Measurements from ENCODE around the gene PBX4. TPM values are rescaled to one million over a fixed set of nuclear protein-coding genes. Genes with fewer than 3 reads are reported as not detected.

PBX4 gene
- total and polyA plus RNA-seq, 2 experiments from 2014 or later: 0.32 to 0.63 TPM

GRCh38 chr19:19534556-19535265 is 83.8 kb downstream of the PBX4 start:
- Histone ChIP-seq H3K4me2 (ENCODE audit: unreplicated experiment) (no peak overlapping the region), H2AFZ (no peak overlapping the region), H3K4me3 (no peak overlapping the region), H3K79me2 (ENCODE audit: insufficient read depth) (no peaks in the 10 kb centered on the region), H3K9me2 (ENCODE audit: insufficient read depth) (no peaks in the 10 kb centered on the region), H3F3A (ENCODE audit: insufficient read depth) (peaks cover 12% of the 10 kb centered on the region), H3K36me3 (ENCODE audit: low read depth) (no peaks in the 10 kb centered on the region), H4K20me1 (ENCODE audit: insufficient read depth) (no peaks in the 10 kb centered on the region), H3K4me1 (ENCODE audit: insufficient read depth) (peaks cover 3% of the 10 kb centered on the region; the same call in 1 of the 2 replicates), H3K27ac (no peak overlapping the region), H3K9me3 (ENCODE audit: low read depth) (no peaks in the 10 kb centered on the region), H3K27me3 (replicated peaks; ENCODE audit: insufficient read depth) (no peaks in the 10 kb centered on the region), H3K9ac (no peak overlapping the region)
- TF ChIP-seq EZH2 (IDR thresholded peaks at IDR 0.05; ENCODE audit: insufficient read depth, poor library complexity, severe bottlenecking): no peak
- no peak for TF ChIP-seq EZH2phosphoT487 (IDR thresholded peaks at IDR 0.05; ENCODE audit: insufficient read depth, low read depth)
- 76 to 77% methylated on average over 18 to 27 of the region's 27 CpGs for WGBS, 2 experiments (ENCODE audit: low coverage in 1 of 2, low lambda C conversion rate in 2 of 2, missing lambda C conversion rate in 2 of 2)
- in situ Hi-C loops (cut with MboI): loop anchor here (5.0 to 25.0 kb wide), 3 partner anchors 108 to 703 kb away; partner anchors contain the start of gene GMIP
- no peak for DNase-seq

- Histone ChIP-seq H3K9me3 (ENCODE audit: low read depth) (no peaks in the 10 kb centered on the region), H3K4me3 (no peak overlapping the region), H3K27me3 (replicated peaks; ENCODE audit: insufficient read depth) (no peaks in the 10 kb centered on the region), H3K36me3 (ENCODE audit: low read depth) (no peaks in the 10 kb centered on the region), H3K9ac (no peak overlapping the region), H3F3A (ENCODE audit: insufficient read depth) (peaks cover 12% of the 10 kb centered on the region), H3K9me2 (ENCODE audit: insufficient read depth) (no peaks in the 10 kb centered on the region), H4K20me1 (ENCODE audit: insufficient read depth) (no peaks in the 10 kb centered on the region), H3K4me2 (ENCODE audit: unreplicated experiment) (no peak overlapping the region), H3K79me2 (ENCODE audit: insufficient read depth) (no peaks in the 10 kb centered on the region), H3K4me1 (ENCODE audit: insufficient read depth) (peaks cover 3% of the 10 kb centered on the region; the same call in 1 of the 2 replicates), H3K27ac (no peak overlapping the region), H2AFZ (no peak overlapping the region)
- DNase-seq: no peak
- in situ Hi-C loops (cut with MboI): loop anchor here (25.0 kb wide), 2 partner anchors 403 to 703 kb away; no protein-coding TSS in a partner anchor
- TF ChIP-seq EZH2phosphoT487 (IDR thresholded peaks at IDR 0.05; ENCODE audit: insufficient read depth, low read depth) (no peak), EZH2 (IDR thresholded peaks at IDR 0.05; ENCODE audit: insufficient read depth, poor library complexity, severe bottlenecking) (no peak)
- WGBS, 2 experiments (ENCODE audit: low coverage in 1 of 2, low lambda C conversion rate in 2 of 2, missing lambda C conversion rate in 2 of 2): 76 to 83% methylated on average over 6 of the region's 6 CpGs
Observed at GRCh38 chr19:19533841-19534240, 84.6 kb downstream of the PBX4 start.

- Histone ChIP-seq H3K9ac (no peak overlapping the region), H3K4me1 (ENCODE audit: insufficient read depth) (peaks cover 3% of the 10 kb centered on the region; the same call in 1 of the 2 replicates), H3K79me2 (ENCODE audit: insufficient read depth) (no peaks in the 10 kb centered on the region), H3K27me3 (replicated peaks; ENCODE audit: insufficient read depth) (no peaks in the 10 kb centered on the region), H3K4me3 (no peak overlapping the region), H2AFZ (no peak overlapping the region), H3K36me3 (ENCODE audit: low read depth) (no peaks in the 10 kb centered on the region), H3K9me2 (ENCODE audit: insufficient read depth) (no peaks in the 10 kb centered on the region), H4K20me1 (ENCODE audit: insufficient read depth) (no peaks in the 10 kb centered on the region), H3K27ac (no peak overlapping the region), H3K9me3 (ENCODE audit: low read depth) (no peaks in the 10 kb centered on the region), H3F3A (ENCODE audit: insufficient read depth) (peaks cover 12% of the 10 kb centered on the region), H3K4me2 (ENCODE audit: unreplicated experiment) (no peak overlapping the region)
- in situ Hi-C loops (cut with MboI): loop anchor here (25.0 kb wide), 2 partner anchors 404 to 704 kb away; no protein-coding TSS in a partner anchor
- WGBS, 2 experiments (ENCODE audit: low coverage in 1 of 2, low lambda C conversion rate in 2 of 2, missing lambda C conversion rate in 2 of 2): 80 to 84% methylated on average over 10 to 14 of the region's 14 CpGs
- no peak for TF ChIP-seq EZH2phosphoT487 (IDR thresholded peaks at IDR 0.05; ENCODE audit: insufficient read depth, low read depth)
- no peak for TF ChIP-seq EZH2 (IDR thresholded peaks at IDR 0.05; ENCODE audit: insufficient read depth, poor library complexity, severe bottlenecking)
- DNase-seq: no peak
Observed at GRCh38 chr19:19532806-19533701, 85.4 kb downstream of the PBX4 start.
